CD14-positive monocyte (primary cell): ENCODE results near the gene OR10J5. TPM values are rescaled to one million over a fixed set of nuclear protein-coding genes. Genes with fewer than 3 reads are reported as not detected.
A peak's percentile ranks its signal among the peaks of the same experiment; 100 is the strongest.

Source experiments
- DNase-seq, 3 donors: peaks; one replicate each; pipeline ENCODE4 v3.0.0-alpha.2; 2011 to 2022
- H2AFZ ChIP-seq: 2 replicates; pipeline ENCODE4 v1.6.0; 2012; ENCODE audit warnings: mild to moderate bottlenecking, low read depth, low read length, inconsistent platforms; ENCODE audit not compliant: insufficient read depth, poor library complexity, severe bottlenecking
- H3K27ac ChIP-seq, 2 donors: 1 replicate in 1 of 2; 2 replicates in 1 of 2; pipeline ENCODE4 v1.5.1; 2012 to 2013; ENCODE audit warnings: low read length in 2 of 2, control low read depth in 1 of 2, inconsistent platforms in 1 of 2, low read depth in 1 of 2, mild to moderate bottlenecking in 1 of 2
- H3K27me3 ChIP-seq, 2 donors: one replicate each; pipeline versions ENCODE4 v1.6.0 to v1.6.1; 2011 to 2013; ENCODE audit warnings: low read length in 2 of 2; ENCODE audit not compliant: control insufficient read depth in 2 of 2, insufficient read depth in 2 of 2
- H3K36me3 ChIP-seq, 2 donors: replicated peaks in 1 of 2; 1 replicate in 1 of 2; 2 replicates in 1 of 2; pipeline versions ENCODE4 v1.5.1 to v1.6.1; 2012 to 2013; ENCODE audit warnings: low read length in 2 of 2, control low read depth in 1 of 2, inconsistent platforms in 1 of 2, mild to moderate bottlenecking in 1 of 2; ENCODE audit not compliant: insufficient read depth in 2 of 2, control insufficient read depth in 1 of 2
- H3K4me1 ChIP-seq, 2 donors: 1 replicate in 1 of 2; 2 replicates in 1 of 2; pipeline versions ENCODE4 v1.5.1 to v1.6.1; 2012 to 2013; ENCODE audit warnings: low read length in 2 of 2, control low read depth in 1 of 2, inconsistent platforms in 1 of 2, mild to moderate bottlenecking in 1 of 2, moderate library complexity in 1 of 2; ENCODE audit not compliant: insufficient read depth in 2 of 2, control insufficient read depth in 1 of 2
- H3K4me2 ChIP-seq: replicated peaks from 2 replicates; pipeline ENCODE3; 2012; ENCODE audit warnings: low read length, moderate library complexity, mild to moderate bottlenecking; ENCODE audit not compliant: poor library complexity, severe bottlenecking; ENCODE audit errors: extremely low read depth
- H3K4me3 ChIP-seq, 3 experiments: fragments of 200-600 bp in 1 of 3; sonication (generic) in 1 of 3; replicated peaks in 1 of 3; 1 replicate in 2 of 3; 2 replicates in 1 of 3; pipeline ENCODE4 v1.5.1; 2011 to 2013; ENCODE audit warnings: low read length in 3 of 3, mild to moderate bottlenecking in 3 of 3, control low read depth in 2 of 3, low read depth in 2 of 3, inconsistent platforms in 1 of 3, moderate library complexity in 1 of 3
- H3K79me2 ChIP-seq: 2 replicates; pipeline ENCODE4 v1.6.0; 2012; ENCODE audit warnings: mild to moderate bottlenecking, control low read depth, inconsistent platforms, low read length, moderate library complexity; ENCODE audit not compliant: insufficient read depth
- H3K9ac ChIP-seq: 2 replicates; pipeline ENCODE4 v1.6.0; 2017; ENCODE audit warnings: low read length, mild to moderate bottlenecking; ENCODE audit not compliant: insufficient read depth, poor library complexity, severe bottlenecking
- H3K9me3 ChIP-seq, 2 donors: replicated peaks in 1 of 2; 1 replicate in 1 of 2; 2 replicates in 1 of 2; pipeline versions ENCODE4 v1.5.1 to v1.6.1; 2012 to 2013; ENCODE audit warnings: low read length in 2 of 2, control low read depth in 1 of 2; ENCODE audit not compliant: control insufficient read depth in 1 of 2, insufficient read depth in 1 of 2
- H4K20me1 ChIP-seq: 2 replicates; pipeline ENCODE4 v1.6.0; 2012; ENCODE audit warnings: mild to moderate bottlenecking, low read length, control low read depth, moderate library complexity; ENCODE audit not compliant: insufficient read depth
- H3K27ac Mint-ChIP-seq, 7 donors: one replicate each; pipeline ENCODE4 v1.8.0; 2020; ENCODE audit warnings: mild to moderate bottlenecking in 7 of 7, mixed read lengths in 7 of 7, moderate library complexity in 6 of 7, inconsistent platforms in 2 of 7
- H3K27me3 Mint-ChIP-seq, 3 donors: one replicate each; pipeline ENCODE4 v1.8.0; 2021 to 2022; ENCODE audit warnings: low read depth in 3 of 3, mild to moderate bottlenecking in 3 of 3, mixed read lengths in 3 of 3, moderate library complexity in 3 of 3, inconsistent platforms in 1 of 3
- H3K36me3 Mint-ChIP-seq, 2 donors: one replicate each; pipeline ENCODE4 v1.8.0; 2020; ENCODE audit warnings: mixed read lengths in 2 of 2, inconsistent platforms in 1 of 2, mild to moderate bottlenecking in 1 of 2
- H3K4me1 Mint-ChIP-seq: one replicate; pipeline ENCODE4 v1.8.0; 2020; ENCODE audit warnings: mild to moderate bottlenecking, mixed read lengths
- H3K4me3 Mint-ChIP-seq, 2 donors: one replicate each; pipeline ENCODE4 v1.8.0; 2020; ENCODE audit warnings: mild to moderate bottlenecking in 2 of 2, mixed read lengths in 2 of 2, moderate library complexity in 1 of 2
- H3K9me3 Mint-ChIP-seq, 7 donors: one replicate each; pipeline ENCODE4 v1.8.0; 2020 to 2022; ENCODE audit warnings: mixed read lengths in 7 of 7, mild to moderate bottlenecking in 6 of 7, moderate library complexity in 6 of 7, inconsistent platforms in 2 of 7
- WGBS: methylation state at CpG from one replicate; pipeline ENCODE4 v1.1.5; 2013; ENCODE audit warnings: missing lambda C conversion rate; ENCODE audit not compliant: insufficient coverage; 5-methylcytosine and 5-hydroxymethylcytosine counted together
- intact Hi-C, 2 donors: fragments of 100-400 bp; cut with micrococcal nuclease; formaldehyde crosslinking; loops; one replicate each; pipeline versions ENCODE4 v1.15.0 to v1.15.1; 2023
- polyA minus RNA-seq: library from RNA; depleted of rRNA, polyadenylated mRNA; stranded (reverse); fragments of >200 nt; gene quantifications from 2 replicates; pipeline ENCODE4 v1.2.3, GENCODE V29; 2012
- polyA plus RNA-seq, 3 donors: library from polyadenylated mRNA; depleted of rRNA in 1 of 3; unstranded in 2 of 3; stranded (reverse) in 1 of 3; fragments of 300-500 nt in 2 of 3; fragments of >200 nt in 1 of 3; fragmentation: Illumina TruSeq in 2 of 3; gene quantifications; 1 replicate in 2 of 3; 2 replicates in 1 of 3; pipeline ENCODE4 v1.2.3, GENCODE V29; 2012 to 2021
- total RNA-seq, 12 experiments: library from RNA in 1 of 12; stranded (reverse) in 1 of 12; fragments of 120-200 nt in 1 of 12; gene quantifications; one replicate each; pipeline ENCODE4 v1.2.4 and lab custom pipeline; 2013 to 2026; ENCODE audit warnings: mixed read lengths in 6 of 12, inconsistent platforms in 1 of 12
- TF ChIP-seq, protein P1 (sequence below): fragments of 200-600 bp; IDR thresholded peaks from one replicate; pipeline ENCODE4 v1.8.0; 2022; ENCODE audit warnings: antibody characterized with exemption, mild to moderate bottlenecking

The OR10J5 gene, protein sequence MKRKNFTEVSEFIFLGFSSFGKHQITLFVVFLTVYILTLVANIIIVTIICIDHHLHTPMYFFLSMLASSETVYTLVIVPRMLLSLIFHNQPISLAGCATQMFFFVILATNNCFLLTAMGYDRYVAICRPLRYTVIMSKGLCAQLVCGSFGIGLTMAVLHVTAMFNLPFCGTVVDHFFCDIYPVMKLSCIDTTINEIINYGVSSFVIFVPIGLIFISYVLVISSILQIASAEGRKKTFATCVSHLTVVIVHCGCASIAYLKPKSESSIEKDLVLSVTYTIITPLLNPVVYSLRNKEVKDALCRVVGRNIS
- not detected for total RNA-seq (2013)
- not detected for polyA plus RNA-seq
- polyA minus RNA-seq: not detected in 2 replicates
- total RNA-seq (lab: John Stamatoyannopoulos, UW): 0 to 0.60 (median 0) reads per million in 11 experiments

DNA sequence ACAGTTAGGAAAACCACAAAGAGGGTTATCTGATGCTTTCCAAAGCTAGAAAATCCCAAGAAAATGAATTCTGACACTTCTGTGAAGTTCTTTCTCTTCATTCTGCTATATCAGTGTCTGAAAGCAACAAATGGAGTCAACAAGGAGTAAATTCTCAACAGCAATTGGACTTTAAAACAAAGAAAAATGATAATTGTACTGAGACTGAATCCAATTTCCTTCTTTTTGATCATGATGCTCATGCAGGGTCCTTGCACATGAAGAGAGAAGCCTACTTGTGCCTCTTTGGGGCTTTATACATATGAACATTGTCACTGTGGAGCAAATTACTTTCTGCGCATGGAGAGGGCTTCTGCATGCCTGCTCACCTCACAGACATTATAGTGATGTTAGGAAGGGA is at the start of gene OR10J5:
OR10J5 (minus strand) TSS at position 101 of the 400 bp plus-strand sequence; CDS start at position 101, 0 bp downstream.
- no CpG with 5 or more reads among the region's 1 CpG for WGBS
- Histone ChIP-seq H3K4me2 (no peak within 1 kb of the TSS), H3K4me3 (no peak within 1 kb of the TSS), H3K36me3 (no peaks in the 10 kb centered on the region), H2AFZ (no peak within 1 kb of the TSS), H3K4me1 (no peaks in the 10 kb centered on the region), H3K9ac (no peak within 1 kb of the TSS), H3K27me3 (no peaks in the 10 kb centered on the region), H3K9me3 (peaks cover 10% of the 10 kb centered on the region in 2 donors), H3K79me2 (no peaks in the 10 kb centered on the region), H4K20me1 (no peaks in the 10 kb centered on the region), H3K27ac (no peak within 1 kb of the TSS)
- TF ChIP-seq, protein P1, sequence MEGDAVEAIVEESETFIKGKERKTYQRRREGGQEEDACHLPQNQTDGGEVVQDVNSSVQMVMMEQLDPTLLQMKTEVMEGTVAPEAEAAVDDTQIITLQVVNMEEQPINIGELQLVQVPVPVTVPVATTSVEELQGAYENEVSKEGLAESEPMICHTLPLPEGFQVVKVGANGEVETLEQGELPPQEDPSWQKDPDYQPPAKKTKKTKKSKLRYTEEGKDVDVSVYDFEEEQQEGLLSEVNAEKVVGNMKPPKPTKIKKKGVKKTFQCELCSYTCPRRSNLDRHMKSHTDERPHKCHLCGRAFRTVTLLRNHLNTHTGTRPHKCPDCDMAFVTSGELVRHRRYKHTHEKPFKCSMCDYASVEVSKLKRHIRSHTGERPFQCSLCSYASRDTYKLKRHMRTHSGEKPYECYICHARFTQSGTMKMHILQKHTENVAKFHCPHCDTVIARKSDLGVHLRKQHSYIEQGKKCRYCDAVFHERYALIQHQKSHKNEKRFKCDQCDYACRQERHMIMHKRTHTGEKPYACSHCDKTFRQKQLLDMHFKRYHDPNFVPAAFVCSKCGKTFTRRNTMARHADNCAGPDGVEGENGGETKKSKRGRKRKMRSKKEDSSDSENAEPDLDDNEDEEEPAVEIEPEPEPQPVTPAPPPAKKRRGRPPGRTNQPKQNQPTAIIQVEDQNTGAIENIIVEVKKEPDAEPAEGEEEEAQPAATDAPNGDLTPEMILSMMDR: no peak
- no peak within 1 kb of the TSS for H3K27ac Mint-ChIP-seq
- no peak for DNase-seq
- peaks cover 0 to 3% (median 0%) of the 10 kb centered on the region in 3 donors for H3K27me3 Mint-ChIP-seq
- peaks cover 18 to 31% (median 20%) of the 10 kb centered on the region in 7 donors for H3K9me3 Mint-ChIP-seq
- no peaks in the 10 kb centered on the region for H3K36me3 Mint-ChIP-seq
- intact Hi-C loops: no loop called here
- H3K4me1 Mint-ChIP-seq: no peaks in the 10 kb centered on the region
- no peak within 1 kb of the TSS for H3K4me3 Mint-ChIP-seq

DNA sequence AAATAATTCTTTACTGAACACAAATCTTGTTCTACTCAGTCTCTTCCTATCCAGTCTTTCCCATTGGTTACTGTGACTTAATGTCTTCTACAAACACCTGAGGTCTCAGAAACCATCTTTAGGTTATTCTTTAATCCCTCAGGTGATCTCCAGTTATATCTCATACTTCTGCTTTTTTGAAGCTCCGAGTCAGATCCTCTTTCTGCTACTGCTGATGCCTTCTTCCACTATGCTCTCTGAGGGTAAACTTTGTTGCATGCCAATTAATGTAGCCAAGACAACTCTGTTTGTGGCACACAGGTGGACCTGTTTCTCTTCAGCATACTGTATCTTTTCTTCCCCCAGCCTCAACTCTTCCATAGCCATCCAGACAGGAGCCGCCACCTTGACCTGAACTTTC is 48.7 kb upstream of the OR10J5 start:
- Mint-ChIP-seq H3K4me1 (no peaks in the 10 kb centered on the region), H3K36me3 (no peaks in the 10 kb centered on the region), H3K27ac (no peak overlapping the region), H3K4me3 (peak overlapping the region in 1 of 2 donors; percentile 13), H3K9me3 (peaks cover 0 to 5% (median 0%) of the 10 kb centered on the region in 7 donors), H3K27me3 (peaks cover 0 to 2% (median 1%) of the 10 kb centered on the region in 3 donors)
- no peak overlapping the region for H3K4me2 ChIP-seq
- no peaks in the 10 kb centered on the region for H3K79me2 ChIP-seq
- H3K36me3 ChIP-seq: no peaks in the 10 kb centered on the region
- H3K27me3 ChIP-seq: no peaks in the 10 kb centered on the region
- H3K4me1 ChIP-seq: no peaks in the 10 kb centered on the region
- H3K4me3 ChIP-seq: no peak overlapping the region
- H3K27ac ChIP-seq: no peak overlapping the region
- WGBS: 45% methylated on average over 2 of the region's 2 CpGs
- no peak for DNase-seq
- intact Hi-C loops: no loop called here
- no peak overlapping the region for H2AFZ ChIP-seq
- H3K9ac ChIP-seq: no peak overlapping the region
- H4K20me1 ChIP-seq: no peaks in the 10 kb centered on the region
- TF ChIP-seq, protein P1: no peak
- H3K9me3 ChIP-seq: no peaks in the 10 kb centered on the region
